ENCODE measurements around the gene ZNF791. TPM values are rescaled to one million over a fixed set of nuclear protein-coding genes. Genes with fewer than 3 reads are reported as not detected.
"Not testable (repeated sequence)": the region's sequence is repeated elsewhere in the genome, so short reads cannot be mapped to it uniquely, and the experiment has no call there.

Gene ZNF791
- total and polyA plus RNA-seq, 4 donors: 17.4 to 20.8 (median 18.4) TPM

DNA sequence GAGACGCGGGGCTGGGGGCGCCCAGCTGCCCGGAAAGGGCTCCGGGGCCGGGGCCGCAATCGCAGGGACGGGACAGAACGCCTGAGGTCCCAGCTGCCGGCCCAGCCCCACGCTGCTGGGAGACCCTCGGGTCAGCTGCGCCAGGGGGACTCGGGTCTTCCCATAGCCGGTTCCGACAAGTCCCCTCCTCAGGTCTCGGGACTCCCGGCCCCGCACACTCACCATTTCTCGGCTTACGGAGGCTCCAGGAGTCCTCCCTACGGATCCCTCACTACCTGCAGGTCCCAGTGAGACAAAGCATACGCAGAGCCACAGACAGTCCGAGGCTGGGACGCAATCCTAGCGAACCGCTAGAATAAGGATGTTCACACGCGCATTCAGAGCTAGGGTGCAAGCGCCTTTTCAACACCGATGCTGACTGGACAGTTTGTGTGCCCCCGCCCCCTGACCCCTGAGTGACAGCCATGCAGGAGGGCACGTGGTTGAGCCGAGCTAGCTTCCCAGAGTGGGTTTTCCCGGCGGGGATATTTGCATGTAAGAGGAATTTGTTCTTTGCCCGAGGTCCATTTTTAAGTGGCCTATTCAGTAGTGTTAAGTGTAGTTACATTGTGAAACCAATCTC is 13.7 kb upstream of the ZNF791 start:
- peaks cover 9% of the 10 kb centered on the region for H3K4me1 ChIP-seq (ENCODE audit: control insufficient read depth, insufficient read depth, low read length)
- H3K27me3 ChIP-seq (ENCODE audit: control insufficient read depth, insufficient read depth, low read length): no peaks in the 10 kb centered on the region
- DNase-seq (ENCODE audit: low read depth in 4 of 6, low spot score in 6 of 6): peak in 4 of 6 donors; percentile 22 to 86 (median 46)
- WGBS (ENCODE audit: insufficient coverage): 22% methylated on average over 35 of the region's 38 CpGs
- H3K27ac ChIP-seq (ENCODE audit: low read depth, low read length): no peak overlapping the region
- H3K36me3 ChIP-seq (ENCODE audit: control insufficient read depth, insufficient read depth, low read length): peaks cover 20% of the 10 kb centered on the region
- H3K4me3 ChIP-seq (ENCODE audit: low read depth, low read length): peak overlapping the region; percentile 36
- no peaks in the 10 kb centered on the region for H3K9me3 ChIP-seq (ENCODE audit: control insufficient read depth, insufficient read depth, low read length)

DNA sequence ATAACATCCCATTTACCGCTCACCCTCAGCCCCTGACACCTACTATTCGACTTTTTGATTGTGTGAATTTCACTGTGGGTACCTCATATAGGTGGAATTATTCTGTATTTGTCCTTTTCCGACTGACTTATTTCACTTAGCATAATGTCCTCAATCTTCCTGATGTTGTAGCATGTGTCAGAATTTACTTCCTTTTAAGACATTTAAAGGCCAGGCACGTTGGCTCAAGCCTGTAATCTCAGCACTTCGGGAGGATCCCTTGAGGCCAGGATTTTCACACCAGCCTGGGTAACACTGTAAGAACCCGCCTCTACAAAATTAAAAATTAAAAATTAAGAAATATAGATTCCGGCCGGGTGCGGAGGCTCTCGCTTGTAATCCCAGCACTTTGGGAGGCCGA is 13.1 kb upstream of the ZNF791 start:
- Histone ChIP-seq H3K36me3 (ENCODE audit: control insufficient read depth, insufficient read depth, low read length) (peaks cover 24% of the 10 kb centered on the region), H3K27me3 (ENCODE audit: control insufficient read depth, insufficient read depth, low read length) (no peaks in the 10 kb centered on the region), H3K9me3 (ENCODE audit: control insufficient read depth, insufficient read depth, low read length) (no peaks in the 10 kb centered on the region), H3K4me3 (ENCODE audit: low read depth, low read length) (no peak overlapping the region), H3K4me1 (ENCODE audit: control insufficient read depth, insufficient read depth, low read length) (peaks cover 9% of the 10 kb centered on the region), H3K27ac (ENCODE audit: low read depth, low read length) (no peak overlapping the region)
- 40% methylated on average over 2 of the region's 11 CpGs for WGBS (ENCODE audit: insufficient coverage)
- DNase-seq (ENCODE audit: low read depth in 4 of 6, low spot score in 6 of 6): no peak

DNA sequence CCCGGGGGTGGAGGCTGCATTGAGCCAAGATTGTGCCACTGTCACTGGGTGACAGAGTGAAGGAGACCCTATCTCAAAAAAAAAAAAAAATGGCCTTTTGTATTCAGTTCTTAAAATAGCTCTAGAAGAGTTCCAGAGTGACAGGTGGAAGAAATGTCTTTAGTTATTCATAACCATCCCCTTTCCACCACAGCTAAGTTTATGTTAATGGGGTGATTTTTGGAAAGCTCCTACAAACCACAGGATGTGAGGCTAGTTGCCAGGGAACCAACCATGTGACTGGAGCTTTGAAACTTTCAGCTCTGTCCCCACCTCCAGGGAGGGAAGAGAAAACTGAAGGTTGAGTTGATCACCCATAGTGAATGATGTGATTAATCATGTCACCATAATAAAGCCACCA is 7.0 kb upstream of the ZNF791 start:
- Histone ChIP-seq H3K4me1 (ENCODE audit: control insufficient read depth, insufficient read depth, low read length) (no peaks in the 10 kb centered on the region), H3K27ac (ENCODE audit: low read depth, low read length) (no peak overlapping the region), H3K4me3 (ENCODE audit: low read depth, low read length) (no peak overlapping the region), H3K9me3 (ENCODE audit: control insufficient read depth, insufficient read depth, low read length) (no peaks in the 10 kb centered on the region), H3K36me3 (ENCODE audit: control insufficient read depth, insufficient read depth, low read length) (peaks cover 52% of the 10 kb centered on the region), H3K27me3 (ENCODE audit: control insufficient read depth, insufficient read depth, low read length) (no peaks in the 10 kb centered on the region)
- no peak for DNase-seq (ENCODE audit: low read depth in 4 of 6, low spot score in 6 of 6)
- 86% methylated on average over 1 of the region's 1 CpG for whole genome bisulfite sequencing (ENCODE audit: insufficient coverage)

DNA sequence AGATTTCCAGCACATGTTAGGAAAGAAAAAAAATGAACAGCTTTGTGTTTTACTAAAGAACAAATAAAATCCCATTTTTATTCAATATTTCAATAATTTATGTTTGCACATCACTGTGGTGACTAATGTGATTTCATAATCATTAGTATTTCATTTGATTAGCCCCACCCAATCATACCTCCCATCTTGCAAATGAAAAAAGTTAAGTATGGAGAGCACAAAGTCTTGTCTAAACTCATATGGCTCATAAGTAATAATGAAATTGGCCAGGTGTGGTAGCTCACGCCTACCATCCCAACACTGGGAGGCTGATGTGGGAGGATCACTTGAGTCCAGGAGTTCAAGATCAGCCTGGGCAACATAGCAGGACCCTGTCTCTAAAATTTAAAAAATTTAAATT is 3.9 kb upstream of the ZNF791 start:
- Histone ChIP-seq H3K27me3 (ENCODE audit: control insufficient read depth, insufficient read depth, low read length) (no peaks in the 10 kb centered on the region), H3K27ac (ENCODE audit: low read depth, low read length) (no peak overlapping the region), H3K36me3 (ENCODE audit: control insufficient read depth, insufficient read depth, low read length) (peaks cover 43% of the 10 kb centered on the region), H3K4me3 (ENCODE audit: low read depth, low read length) (no peak overlapping the region), H3K9me3 (ENCODE audit: control insufficient read depth, insufficient read depth, low read length) (no peaks in the 10 kb centered on the region), H3K4me1 (ENCODE audit: control insufficient read depth, insufficient read depth, low read length) (no peaks in the 10 kb centered on the region)
- WGBS (ENCODE audit: insufficient coverage): no CpG with 5 or more reads among the region's 1 CpG
- no peak for DNase-seq (ENCODE audit: low read depth in 4 of 6, low spot score in 6 of 6)

DNA sequence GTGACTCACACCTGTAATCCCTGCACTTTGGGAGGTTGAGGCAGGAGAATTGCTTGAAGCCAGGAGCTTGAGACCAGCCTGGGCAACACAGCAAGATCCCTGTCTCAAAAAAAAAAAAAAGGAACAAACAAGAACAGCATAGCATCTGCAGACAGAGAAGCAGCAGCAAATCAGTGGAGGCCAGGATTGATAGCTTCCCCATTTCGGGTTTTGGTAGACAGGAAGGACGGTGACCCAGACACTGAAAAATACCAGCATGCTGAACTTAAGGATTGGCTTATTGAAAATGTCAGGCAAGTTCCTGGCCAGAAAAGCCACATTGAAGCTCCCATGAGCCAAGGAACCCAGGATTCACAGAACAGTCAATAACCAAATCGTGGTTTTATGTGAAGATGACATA is 3.1 kb upstream of the ZNF791 start:
- Histone ChIP-seq H3K27me3 (ENCODE audit: control insufficient read depth, insufficient read depth, low read length) (no peaks in the 10 kb centered on the region), H3K9me3 (ENCODE audit: control insufficient read depth, insufficient read depth, low read length) (no peaks in the 10 kb centered on the region), H3K36me3 (ENCODE audit: control insufficient read depth, insufficient read depth, low read length) (peaks cover 36% of the 10 kb centered on the region), H3K4me3 (ENCODE audit: low read depth, low read length) (no peak overlapping the region), H3K4me1 (ENCODE audit: control insufficient read depth, insufficient read depth, low read length) (peaks cover 5% of the 10 kb centered on the region), H3K27ac (ENCODE audit: low read depth, low read length) (no peak overlapping the region)
- 94% methylated on average over 3 of the region's 3 CpGs for WGBS (ENCODE audit: insufficient coverage)
- no peak for DNase-seq (ENCODE audit: low read depth in 4 of 6, low spot score in 6 of 6)

DNA sequence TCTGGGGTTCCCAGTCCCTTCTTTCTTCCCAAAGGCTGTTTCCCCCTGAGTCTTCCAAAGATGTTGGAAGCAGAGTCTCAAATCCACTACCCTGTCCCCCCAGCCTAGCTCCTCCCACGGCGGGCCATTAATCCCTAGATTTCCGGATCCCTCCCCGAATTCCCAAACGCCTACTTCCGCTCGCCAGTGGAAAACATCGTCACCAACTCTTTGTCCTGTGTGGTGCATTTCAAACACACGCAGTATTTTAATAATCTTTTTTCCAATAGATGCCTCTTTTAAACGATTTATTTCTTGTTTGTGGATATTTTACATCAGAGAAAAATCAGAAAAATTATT is 610 bp downstream of the ZNF791 start:
- DNase-seq (ENCODE audit: low read depth in 4 of 6, low spot score in 6 of 6): peak; percentile 33 to 90 (median 60)
- no peaks in the 10 kb centered on the region for H3K27me3 ChIP-seq (ENCODE audit: control insufficient read depth, insufficient read depth, low read length)
- H3K9me3 ChIP-seq (ENCODE audit: control insufficient read depth, insufficient read depth, low read length): no peaks in the 10 kb centered on the region
- peak overlapping the region; percentile 99 for H3K4me3 ChIP-seq (ENCODE audit: low read depth, low read length)
- H3K27ac ChIP-seq (ENCODE audit: low read depth, low read length): peak overlapping the region; percentile 99
- H3K4me1 ChIP-seq (ENCODE audit: control insufficient read depth, insufficient read depth, low read length): peaks cover 5% of the 10 kb centered on the region
- H3K36me3 ChIP-seq (ENCODE audit: control insufficient read depth, insufficient read depth, low read length): peaks cover 26% of the 10 kb centered on the region
- 0% methylated on average over 4 of the region's 10 CpGs for WGBS (ENCODE audit: insufficient coverage)

DNA sequence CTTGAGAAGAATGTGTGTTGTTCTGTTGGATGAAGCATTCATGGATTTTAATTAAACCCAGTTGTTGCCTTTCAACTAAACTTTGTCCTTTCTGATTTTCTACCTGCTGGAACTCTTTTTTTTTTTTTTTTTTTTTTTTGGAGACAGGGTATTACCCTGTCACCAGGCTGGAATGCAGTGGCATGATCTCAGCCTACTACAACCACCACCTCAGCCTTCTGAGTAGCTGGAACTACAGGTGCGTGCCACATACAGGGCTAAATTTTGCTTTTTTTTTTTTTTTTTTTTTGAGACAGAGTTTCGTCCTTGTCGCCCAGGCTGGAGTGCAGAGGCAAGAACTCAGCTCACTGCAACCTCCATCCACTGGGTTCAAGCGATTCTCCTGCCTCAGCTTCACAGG is 6.9 kb downstream of the ZNF791 start:
- Histone ChIP-seq H3K9me3 (ENCODE audit: control insufficient read depth, insufficient read depth, low read length) (no peaks in the 10 kb centered on the region), H3K27ac (ENCODE audit: low read depth, low read length) (no peak overlapping the region), H3K4me1 (ENCODE audit: control insufficient read depth, insufficient read depth, low read length) (no peaks in the 10 kb centered on the region), H3K27me3 (ENCODE audit: control insufficient read depth, insufficient read depth, low read length) (no peaks in the 10 kb centered on the region), H3K4me3 (ENCODE audit: low read depth, low read length) (no peak overlapping the region), H3K36me3 (ENCODE audit: control insufficient read depth, insufficient read depth, low read length) (peaks cover 16% of the 10 kb centered on the region)
- no CpG with 5 or more reads among the region's 4 CpGs for WGBS (ENCODE audit: insufficient coverage)
- DNase-seq (ENCODE audit: low read depth in 4 of 6, low spot score in 6 of 6): no peak

DNA sequence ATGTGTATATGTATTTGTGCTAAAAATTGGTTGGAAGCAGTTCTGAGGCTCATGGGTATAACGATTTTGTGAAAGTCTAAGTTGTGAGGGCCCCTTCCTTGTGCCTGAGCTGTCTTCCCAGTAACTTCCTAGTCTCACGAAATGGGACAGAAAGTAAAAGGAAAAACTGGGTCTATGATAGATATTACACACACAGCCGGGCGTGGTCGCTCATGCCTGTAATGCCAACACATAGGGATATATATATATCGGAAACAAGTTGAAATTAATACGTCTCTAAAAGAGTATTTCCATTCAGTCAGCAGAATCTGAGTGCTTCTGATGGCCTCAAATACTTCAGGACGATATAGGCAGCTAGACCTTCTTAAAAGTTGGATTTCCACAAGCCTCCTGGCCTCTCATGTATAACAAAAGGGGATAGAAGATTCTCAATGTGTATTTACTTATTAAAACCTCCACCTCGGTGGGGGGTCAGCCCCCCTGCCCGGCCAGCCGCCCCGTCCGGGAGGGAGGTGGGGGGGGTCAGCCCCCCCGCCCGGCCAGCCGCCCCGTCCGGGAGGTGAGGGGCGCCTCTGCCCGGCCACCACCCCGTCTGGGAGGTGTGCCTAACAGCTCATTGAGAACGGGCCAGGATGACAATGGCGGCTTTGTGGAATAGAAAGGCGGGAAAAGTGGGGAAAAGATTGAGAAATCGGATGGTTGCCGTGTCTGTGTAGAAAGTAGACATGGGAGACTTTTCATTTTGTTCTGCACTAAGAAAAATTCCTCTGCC is 10.7 kb downstream of the ZNF791 start:
- H3K9me3 ChIP-seq (ENCODE audit: control insufficient read depth, insufficient read depth, low read length); H3K27ac ChIP-seq (ENCODE audit: low read depth, low read length); H3K4me3 ChIP-seq (ENCODE audit: low read depth, low read length); H3K27me3 ChIP-seq (ENCODE audit: control insufficient read depth, insufficient read depth, low read length); H3K4me1 ChIP-seq (ENCODE audit: control insufficient read depth, insufficient read depth, low read length); DNase-seq (ENCODE audit: low read depth in 4 of 6, low spot score in 6 of 6): not testable (repeated sequence)
- WGBS (ENCODE audit: insufficient coverage): no CpG with 5 or more reads among the region's 26 CpGs
- H3K36me3 ChIP-seq (ENCODE audit: control insufficient read depth, insufficient read depth, low read length): peaks cover 27% of the 10 kb centered on the region

DNA sequence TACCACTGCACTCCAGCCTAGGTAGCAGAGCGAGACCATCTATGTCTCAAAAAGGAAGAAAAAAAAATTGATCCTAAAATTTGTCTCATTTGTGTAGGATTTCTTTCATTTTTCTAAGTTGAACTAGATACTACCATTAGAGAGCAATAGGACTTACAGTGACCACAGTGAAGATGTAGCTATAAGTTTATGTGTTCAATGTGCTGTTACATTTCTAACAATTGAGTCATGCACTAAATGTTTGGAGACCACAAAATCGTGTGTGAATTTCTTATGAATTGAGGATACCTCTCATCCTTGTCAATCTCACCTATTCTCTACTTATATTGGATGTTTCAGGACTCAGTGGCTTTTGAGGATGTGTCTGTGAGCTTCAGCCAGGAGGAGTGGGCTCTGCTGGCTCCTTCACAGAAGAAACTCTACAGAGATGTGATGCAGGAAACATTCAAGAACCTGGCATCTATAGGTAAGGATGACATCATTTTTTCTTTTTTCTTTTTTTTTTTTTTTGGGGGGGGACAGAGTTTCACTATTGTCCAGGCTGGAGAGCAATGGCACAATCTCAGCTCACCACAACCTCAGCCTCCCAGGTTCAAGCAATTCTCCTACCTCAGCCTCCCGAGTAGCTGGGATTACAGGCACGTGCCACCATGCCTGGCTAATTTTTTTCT is 12.8 kb downstream of the ZNF791 start:
- no peak overlapping the region for H3K27ac ChIP-seq (ENCODE audit: low read depth, low read length)
- no peak for DNase-seq (ENCODE audit: low read depth in 4 of 6, low spot score in 6 of 6)
- no peaks in the 10 kb centered on the region for H3K27me3 ChIP-seq (ENCODE audit: control insufficient read depth, insufficient read depth, low read length)
- WGBS (ENCODE audit: insufficient coverage): 96% methylated on average over 2 of the region's 4 CpGs
- H3K4me1 ChIP-seq (ENCODE audit: control insufficient read depth, insufficient read depth, low read length): no peaks in the 10 kb centered on the region
- no peaks in the 10 kb centered on the region for H3K9me3 ChIP-seq (ENCODE audit: control insufficient read depth, insufficient read depth, low read length)
- no peak overlapping the region for H3K4me3 ChIP-seq (ENCODE audit: low read depth, low read length)
- peaks cover 38% of the 10 kb centered on the region for H3K36me3 ChIP-seq (ENCODE audit: control insufficient read depth, insufficient read depth, low read length)
